Mesodermal cell (in vitro differentiated cells): ENCODE data around the gene ERRFI1.
A peak's percentile ranks its signal among the peaks of the same experiment; 100 is the strongest.

Source experiments
- H3K27ac ChIP-seq: 2 replicates; pipeline ENCODE4 v1.7.0; 2013; ENCODE audit warnings: mild to moderate bottlenecking, low read depth, low read length, moderate library complexity; ENCODE audit not compliant: severe bottlenecking
- H3K36me3 ChIP-seq: 2 replicates; pipeline ENCODE4 v1.7.1; 2013; ENCODE audit warnings: mild to moderate bottlenecking, low read length, moderate library complexity; ENCODE audit not compliant: control insufficient read depth, insufficient read depth
- H3K4me1 ChIP-seq: one replicate; pipeline ENCODE4 v1.7.1; 2013; ENCODE audit warnings: mild to moderate bottlenecking, low read length; ENCODE audit not compliant: insufficient read depth, control insufficient read depth, poor library complexity, severe bottlenecking
- H3K4me3 ChIP-seq: 2 replicates; pipeline ENCODE4 v1.7.0; 2013; ENCODE audit warnings: low read length, control low read depth, mild to moderate bottlenecking; ENCODE audit not compliant: insufficient read depth, poor library complexity, severe bottlenecking; ENCODE audit errors: extremely low read depth
- H3K9me3 ChIP-seq: 2 replicates; pipeline ENCODE4 v1.7.1; 2013; ENCODE audit warnings: mild to moderate bottlenecking, low read length, moderate library complexity; ENCODE audit not compliant: control insufficient read depth
- WGBS, 2 experiments: methylation state at CpG; one replicate each; pipeline ENCODE4 v1.1.5; 2013; ENCODE audit warnings: missing lambda C conversion rate in 2 of 2; ENCODE audit not compliant: insufficient coverage in 2 of 2; 5-methylcytosine and 5-hydroxymethylcytosine counted together

The ERRFI1 gene

DNA sequence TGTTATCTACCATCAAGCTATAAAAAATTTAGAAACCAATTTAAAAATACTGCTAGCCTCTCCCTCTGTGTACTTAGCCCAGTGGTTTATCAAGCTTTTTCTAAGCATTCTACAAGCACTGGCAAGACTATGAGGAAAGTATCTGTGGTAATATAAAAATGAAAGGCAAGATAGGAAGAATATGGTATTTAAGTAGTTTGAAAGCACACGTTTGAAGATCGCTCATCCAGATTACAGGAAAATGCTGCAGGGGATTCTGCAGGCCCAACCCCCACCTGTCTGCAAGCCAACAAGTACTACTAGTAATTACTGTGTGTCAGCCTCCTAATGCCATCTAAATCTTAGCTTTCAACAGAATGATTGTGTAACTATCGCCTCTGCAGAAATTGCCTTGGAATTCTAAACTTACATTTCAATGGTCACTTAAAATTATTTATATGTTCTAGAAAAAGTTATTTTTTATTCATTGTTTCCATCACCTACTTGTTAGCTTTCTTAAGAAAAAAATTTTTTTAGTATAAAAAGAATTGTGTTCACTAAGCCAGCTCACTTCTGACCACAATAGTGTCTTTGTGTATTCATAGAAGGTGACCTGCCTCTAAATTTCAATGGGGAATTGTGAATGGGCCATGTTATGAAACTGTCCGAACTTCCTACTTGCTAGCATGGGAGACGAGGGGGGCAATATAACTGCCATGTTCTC lies 8.5 kb downstream of the ERRFI1 start:
- 14 to 15% methylated on average over 2 of the region's 5 CpGs for WGBS, 2 experiments
- no peak overlapping the region for H3K4me3 ChIP-seq
- peak overlapping the region; percentile 64 for H3K27ac ChIP-seq
- H3K9me3 ChIP-seq, result no peaks in the 10 kb centered on the region
- peaks cover 43% of the 10 kb centered on the region for H3K36me3 ChIP-seq
- peaks cover 81% of the 10 kb centered on the region for H3K4me1 ChIP-seq

DNA sequence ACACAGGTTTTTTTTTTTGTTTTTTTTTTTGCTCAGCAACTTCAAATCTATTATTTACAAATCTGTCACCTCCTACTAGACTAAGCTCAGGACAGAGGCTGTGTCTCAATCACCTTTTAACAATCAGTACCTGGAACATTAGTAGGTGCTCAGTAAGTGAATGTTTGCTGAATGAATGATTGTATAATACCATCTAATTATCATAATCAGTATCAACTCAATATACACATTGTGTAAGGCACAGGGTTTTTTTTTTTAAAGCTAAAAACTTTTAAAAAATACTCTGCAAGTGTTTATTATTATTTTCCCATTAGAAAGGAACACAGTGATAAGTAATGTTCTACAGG lies 9.2 kb downstream of the ERRFI1 start:
- Histone ChIP-seq H3K27ac (no peak overlapping the region), H3K4me1 (peaks cover 76% of the 10 kb centered on the region), H3K9me3 (no peaks in the 10 kb centered on the region), H3K4me3 (no peak overlapping the region), H3K36me3 (peaks cover 47% of the 10 kb centered on the region)

DNA sequence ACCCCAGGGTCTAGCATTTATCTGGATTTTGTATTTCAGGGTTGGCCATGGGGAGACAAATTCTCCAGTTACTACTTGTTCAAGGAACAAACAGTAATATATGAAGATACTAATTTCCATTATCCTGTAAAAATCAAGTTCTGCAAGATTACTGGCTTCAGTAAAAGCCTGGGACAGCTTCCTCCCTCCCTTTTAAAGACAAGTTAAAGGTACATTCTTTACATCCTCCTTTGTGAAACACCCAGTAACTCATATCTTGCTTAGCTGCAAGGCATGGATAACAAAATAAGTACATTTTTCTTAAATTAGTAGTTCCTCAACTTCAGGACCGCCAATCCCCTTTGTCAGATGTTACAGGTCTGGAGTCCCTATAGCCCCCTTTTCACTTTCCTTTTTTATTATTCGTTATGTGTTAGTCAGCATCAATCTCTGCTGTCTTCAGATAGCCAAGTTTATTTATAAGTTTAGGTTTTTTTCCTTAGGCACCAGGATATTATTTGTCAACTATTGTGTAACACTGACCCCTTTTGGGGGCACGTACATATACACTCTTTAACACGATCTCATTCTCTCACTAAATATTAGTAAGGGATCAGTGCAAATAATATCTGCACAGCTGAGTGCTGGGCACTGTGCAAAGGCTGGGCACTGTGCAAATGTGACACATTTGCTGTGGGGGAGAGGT lies 9.8 kb downstream of the ERRFI1 start:
- Histone ChIP-seq H3K4me1 (peaks cover 71% of the 10 kb centered on the region), H3K4me3 (no peak overlapping the region), H3K9me3 (no peaks in the 10 kb centered on the region), H3K27ac (peak overlapping the region; percentile 57), H3K36me3 (peaks cover 46% of the 10 kb centered on the region)
- WGBS, 2 experiments, result 100% methylated on average over 1 of the region's 4 CpGs; no CpG with 5 or more reads in 1 of the 2 experiments

DNA sequence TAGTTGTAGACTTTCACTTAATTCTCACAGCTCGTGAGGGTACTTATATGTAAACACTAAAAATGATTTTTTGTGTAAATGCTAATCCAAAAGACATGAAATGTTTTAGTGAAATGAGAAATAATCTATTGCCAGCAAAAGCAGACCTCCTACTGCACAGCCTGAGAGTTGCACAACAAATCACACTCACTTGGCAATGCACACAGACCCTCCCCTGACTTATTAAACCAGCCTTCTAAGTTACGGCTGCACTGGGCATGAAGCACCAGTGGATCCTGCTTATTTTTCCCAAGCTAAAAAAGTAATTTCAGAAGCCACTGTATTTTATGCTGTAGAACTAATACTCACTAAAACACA lies 10.3 kb downstream of the ERRFI1 start:
- H3K27ac ChIP-seq, result peak overlapping the region; percentile 57
- peaks cover 65% of the 10 kb centered on the region for H3K4me1 ChIP-seq
- peaks cover 46% of the 10 kb centered on the region for H3K36me3 ChIP-seq
- no peaks in the 10 kb centered on the region for H3K9me3 ChIP-seq
- H3K4me3 ChIP-seq, result no peak overlapping the region
- no CpG with 5 or more reads among the region's 2 CpGs for WGBS, 2 experiments

DNA sequence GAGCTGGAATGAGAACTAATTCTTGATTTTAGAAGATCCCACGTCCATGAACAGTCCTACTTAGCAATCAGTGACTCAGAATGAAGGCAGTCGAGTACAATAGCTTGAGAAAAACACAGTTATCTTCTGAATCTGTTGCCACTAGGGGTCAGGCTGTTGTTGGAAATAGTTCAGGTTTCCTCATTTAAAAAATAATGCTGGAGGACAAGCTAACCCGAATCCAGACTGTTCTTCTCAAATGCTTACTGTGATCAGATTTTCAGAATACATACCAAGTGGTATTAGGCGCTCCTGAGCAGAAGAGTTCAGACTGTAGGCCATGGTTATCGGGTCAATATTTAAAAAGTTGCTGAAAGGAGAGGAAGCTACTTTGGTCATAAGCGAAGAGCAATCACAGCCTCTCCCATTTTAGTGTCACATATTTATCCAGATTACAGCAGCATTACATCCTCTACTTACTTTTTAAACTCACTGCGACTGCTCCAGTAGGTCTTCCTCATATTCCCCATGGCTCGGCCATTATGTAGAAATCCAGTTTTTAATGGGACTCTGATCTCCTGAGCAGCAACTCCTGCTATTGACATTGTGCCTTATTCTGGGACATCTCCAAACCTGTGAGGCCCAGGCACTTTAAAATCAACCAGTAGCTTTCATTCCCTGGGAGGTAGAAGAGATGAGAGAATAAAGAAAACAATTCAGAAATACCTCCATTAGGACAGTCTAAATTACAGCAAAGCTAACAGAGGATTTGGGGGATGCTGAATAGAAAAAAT lies 10.9 kb downstream of the ERRFI1 start:
- H3K4me3 ChIP-seq, result no peak overlapping the region
- no peaks in the 10 kb centered on the region for H3K9me3 ChIP-seq
- WGBS, 2 experiments, result 48 to 54% methylated on average over 5 to 8 of the region's 8 CpGs
- H3K4me1 ChIP-seq, result peaks cover 59% of the 10 kb centered on the region
- peak overlapping the region; percentile 48 for H3K27ac ChIP-seq
- H3K36me3 ChIP-seq, result peaks cover 49% of the 10 kb centered on the region

DNA sequence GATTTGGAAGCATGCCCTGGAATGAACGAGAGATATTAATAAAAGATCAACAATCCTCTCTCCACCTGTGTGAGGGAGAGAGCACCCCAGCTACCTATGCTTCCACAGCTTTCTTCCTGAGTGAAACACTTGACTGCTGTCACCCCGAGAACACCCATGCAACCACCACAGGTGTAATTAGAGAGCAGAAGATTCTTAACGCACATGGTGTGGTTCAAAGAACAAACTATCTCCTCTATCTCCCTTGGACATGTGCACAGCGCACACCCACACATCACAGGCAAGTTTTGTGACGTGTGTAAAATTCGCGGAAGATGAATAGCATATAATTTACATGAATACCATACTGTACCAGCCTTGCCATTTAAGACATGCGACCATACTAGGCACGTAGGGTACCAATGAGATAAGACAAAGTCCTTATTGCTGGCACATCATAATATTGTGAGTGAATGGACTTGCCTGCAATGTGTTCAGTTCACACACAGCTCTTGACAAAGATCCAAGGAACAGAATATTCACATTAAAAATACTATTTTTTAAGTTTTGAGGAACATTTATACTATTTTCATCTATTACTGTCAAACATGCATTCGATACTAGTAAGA lies 11.6 kb downstream of the ERRFI1 start:
- no peaks in the 10 kb centered on the region for H3K9me3 ChIP-seq
- 90 to 96% methylated on average over 2 to 5 of the region's 10 CpGs for WGBS, 2 experiments
- H3K4me1 ChIP-seq, result peaks cover 52% of the 10 kb centered on the region
- H3K27ac ChIP-seq, result peak overlapping the region; percentile 48
- H3K4me3 ChIP-seq, result no peak overlapping the region
- peaks cover 57% of the 10 kb centered on the region for H3K36me3 ChIP-seq

DNA sequence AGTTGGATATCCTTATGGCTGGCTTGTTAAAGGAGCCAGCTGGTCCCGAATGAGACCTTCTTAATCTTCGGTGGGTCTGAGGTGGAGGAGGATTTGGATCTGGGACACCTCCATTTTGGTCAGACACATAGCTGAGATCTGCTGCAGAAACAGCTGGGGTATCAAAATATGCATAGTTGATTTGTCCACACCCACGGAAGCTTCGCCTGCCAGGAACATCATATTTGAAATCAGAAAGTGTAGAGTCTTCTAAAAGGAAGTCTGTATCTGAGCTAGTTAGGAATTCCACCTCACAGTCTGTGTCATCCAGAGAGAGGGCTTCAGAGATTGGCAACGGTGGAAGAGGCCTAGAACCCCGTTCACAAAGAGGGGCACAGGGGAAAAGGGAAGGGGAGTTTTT lies 12.3 kb downstream of the ERRFI1 start:
- H3K9me3 ChIP-seq, result no peaks in the 10 kb centered on the region
- no peak overlapping the region for H3K27ac ChIP-seq
- H3K4me1 ChIP-seq, result peaks cover 45% of the 10 kb centered on the region
- H3K4me3 ChIP-seq, result no peak overlapping the region
- WGBS, 2 experiments, result 95% methylated on average over 4 to 5 of the region's 6 CpGs
- peaks cover 63% of the 10 kb centered on the region for H3K36me3 ChIP-seq

DNA sequence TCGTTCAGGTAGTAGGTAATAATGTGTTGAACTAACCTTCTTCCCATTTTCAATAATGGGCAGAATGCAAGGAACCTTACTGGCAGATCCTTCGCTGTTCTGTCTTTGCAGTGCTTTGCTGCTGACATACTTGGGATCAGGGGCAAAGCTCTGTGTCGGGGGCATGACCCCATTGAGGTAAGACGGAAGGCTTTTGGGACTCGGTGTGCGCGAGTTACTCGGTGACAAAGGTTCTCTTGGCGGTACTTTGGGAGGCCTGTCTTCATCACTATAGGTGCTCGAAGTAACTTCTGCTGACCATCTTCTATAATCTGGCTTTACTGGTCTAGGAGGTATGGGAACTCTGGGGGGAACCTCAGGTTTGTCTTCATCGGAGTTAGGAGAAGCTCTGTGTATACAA lies 12.7 kb downstream of the ERRFI1 start:
- Histone ChIP-seq H3K36me3 (peaks cover 65% of the 10 kb centered on the region), H3K9me3 (no peaks in the 10 kb centered on the region), H3K4me1 (peaks cover 41% of the 10 kb centered on the region), H3K27ac (no peak overlapping the region), H3K4me3 (no peak overlapping the region)
- 94 to 97% methylated on average over 9 of the region's 11 CpGs for WGBS, 2 experiments

DNA sequence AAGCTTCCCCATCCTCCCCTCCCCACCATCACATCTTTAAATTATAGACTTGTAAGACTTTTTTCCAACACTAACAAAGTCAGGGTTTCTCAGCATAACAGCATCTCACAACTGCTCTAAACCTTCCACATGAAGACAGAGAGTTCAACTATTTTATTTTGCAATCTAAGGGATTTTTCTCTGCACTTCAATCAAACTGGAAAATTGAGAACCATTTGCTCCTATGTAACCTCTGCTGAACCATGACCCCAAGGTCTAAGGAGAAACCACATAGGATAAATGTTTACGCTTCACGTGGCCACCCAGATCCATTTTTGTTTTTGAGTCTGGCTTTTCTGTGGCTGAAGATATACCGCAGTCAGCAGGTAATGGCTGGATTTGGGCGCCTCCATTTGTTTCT lies 13.2 kb downstream of the ERRFI1 start:
- Histone ChIP-seq H3K4me1 (peaks cover 37% of the 10 kb centered on the region), H3K27ac (no peak overlapping the region), H3K4me3 (no peak overlapping the region), H3K36me3 (peaks cover 65% of the 10 kb centered on the region), H3K9me3 (no peaks in the 10 kb centered on the region)
- 88 to 93% methylated on average over 2 to 3 of the region's 4 CpGs for WGBS, 2 experiments

DNA sequence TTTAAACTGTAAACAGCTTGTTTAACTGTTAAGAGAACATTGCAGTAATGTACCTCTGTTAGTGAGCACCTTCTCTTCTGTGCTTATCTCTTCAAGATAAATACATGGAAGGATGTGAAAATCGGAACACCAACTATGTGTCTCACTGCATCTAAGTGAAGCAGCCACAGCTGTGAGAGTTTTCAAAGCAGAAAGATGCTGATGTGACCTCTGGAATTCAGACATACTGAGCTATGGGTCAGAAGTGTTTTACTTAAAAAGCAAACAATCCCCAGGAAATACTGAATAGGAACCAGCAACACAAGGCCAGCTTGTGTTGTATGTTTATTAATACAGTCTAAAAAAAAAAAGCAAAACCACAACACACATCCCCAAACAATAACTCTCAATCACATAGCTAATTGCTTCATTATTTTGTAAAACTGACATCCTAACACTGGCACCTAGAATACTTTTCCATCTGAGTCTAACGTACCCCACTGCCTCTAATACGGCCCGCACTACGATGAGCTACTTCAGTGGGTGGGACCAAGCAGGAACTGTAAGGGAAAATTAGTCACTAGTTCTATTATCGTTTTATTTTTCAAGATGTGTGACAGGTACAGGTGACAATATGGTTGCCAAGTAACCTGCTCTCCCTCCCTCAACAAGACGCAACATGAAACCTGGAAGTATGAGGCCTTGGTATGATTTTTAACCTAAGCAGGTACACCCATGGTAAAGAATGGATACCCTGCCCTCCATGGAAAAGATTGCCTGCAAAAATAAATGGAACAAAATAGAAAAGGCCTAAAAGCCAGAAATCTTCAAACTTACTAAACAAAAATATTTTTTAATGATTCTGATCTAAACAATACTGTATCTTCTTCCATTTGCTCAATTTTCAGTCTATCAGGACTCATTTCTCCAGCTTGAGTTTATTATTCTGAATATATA lies 13.9 kb downstream of the ERRFI1 start:
- Histone ChIP-seq H3K4me1 (peaks cover 29% of the 10 kb centered on the region), H3K27ac (no peak overlapping the region), H3K9me3 (no peaks in the 10 kb centered on the region), H3K4me3 (no peak overlapping the region), H3K36me3 (peaks cover 65% of the 10 kb centered on the region)
- 94 to 100% methylated on average over 2 to 6 of the region's 7 CpGs for WGBS, 2 experiments
